Loucy (cell line): ENCODE measurements around the gene RIMBP2.

ENCODE experiments used
- CTCF ChIP-seq: fragments of 200-600 bp; sonication (generic); conservative IDR thresholded peaks from 2 replicates; pipeline ENCODE4 v1.5.1; 2014; ENCODE audit warnings: mild to moderate bottlenecking, antibody characterized with exemption, low read length
- EZH2phosphoT487 ChIP-seq: fragments of 200-600 bp; IDR thresholded peaks from 2 replicates; pipeline ENCODE4 v1.6.1; 2018; ENCODE audit warnings: antibody characterized with exemption, mild to moderate bottlenecking, moderate library complexity, borderline replicate concordance

GRCh38 chr12:130709971-130710732 is 5.9 kb downstream of the RIMBP2 start:
- TF ChIP-seq CTCF: no peak
- TF ChIP-seq EZH2phosphoT487: no peak
